PC-9 (cell line): ENCODE measurements around the gene ZNF341. TPM values are rescaled to one million over a fixed set of nuclear protein-coding genes. Genes with fewer than 3 reads are reported as not detected.

Source experiments
- BruUV-seq: library from RNA; stranded (reverse); fragments of 400-500 nt; replicated peaks from 2 replicates; lab custom pipeline; 2021; lab: Mats Ljungman, UMichigan
- CTCF ChIA-PET: fragments of 300-600 bp; sonication (Branson Sonifier 250); formaldehyde crosslinking; loops from one replicate; lab custom pipeline; 2022; ENCODE audit warnings: antibody characterized with exemption; lab: Charles Lee
- POLR2A ChIA-PET: fragments of 300-600 bp; sonication (Branson Sonifier 250); formaldehyde crosslinking; loops from one replicate; lab custom pipeline; 2022; ENCODE audit warnings: antibody characterized with exemption; ENCODE audit not compliant: unreplicated experiment; lab: Charles Lee
- DNase-seq, 2 experiments: peaks; one replicate each; pipeline versions ENCODE4 v3.0.0 to v3.0.0-alpha.2; 2015 to 2022; ENCODE audit warnings: mixed read lengths in 1 of 2
- H2AFZ ChIP-seq: fragments of 200-600 bp; sonication (generic); 2 replicates; pipeline ENCODE4 v1.8.1; 2017; ENCODE audit warnings: antibody characterized with exemption
- H3F3A ChIP-seq: fragments of 200-600 bp; sonication (generic); 2 replicates; pipeline ENCODE4 v1.8.1; 2017; ENCODE audit warnings: antibody characterized with exemption, mild to moderate bottlenecking, low read depth; ENCODE audit not compliant: insufficient read depth
- H3K27ac ChIP-seq: fragments of 200-600 bp; sonication (generic); 2 replicates; pipeline ENCODE4 v1.6.1; 2016; ENCODE audit warnings: mixed run types
- H3K27me3 ChIP-seq: fragments of 200-600 bp; sonication (generic); 2 replicates; pipeline ENCODE4 v1.6.1; 2016; ENCODE audit warnings: low read depth, mixed run types; ENCODE audit not compliant: insufficient read depth
- H3K36me3 ChIP-seq: fragments of 200-600 bp; sonication (generic); 2 replicates; pipeline ENCODE4 v1.6.1; 2016; ENCODE audit warnings: low read depth, mixed run types
- H3K4me1 ChIP-seq: fragments of 200-600 bp; sonication (generic); replicated peaks from 2 replicates; pipeline ENCODE4 v1.6.1; 2016; ENCODE audit warnings: mixed run types; ENCODE audit not compliant: insufficient read depth
- H3K4me2 ChIP-seq: fragments of 200-600 bp; sonication (generic); 2 replicates; pipeline ENCODE4 v1.6.1; 2017; ENCODE audit warnings: mixed run types
- H3K4me3 ChIP-seq: fragments of 200-600 bp; sonication (generic); 2 replicates; pipeline ENCODE4 v1.6.1; 2016; ENCODE audit warnings: mixed run types
- H3K79me2 ChIP-seq: fragments of 200-600 bp; sonication (generic); 2 replicates; pipeline ENCODE4 v1.6.1; 2017; ENCODE audit warnings: low read depth, mixed run types
- H3K9me2 ChIP-seq: fragments of 200-600 bp; sonication (generic); 2 replicates; pipeline ENCODE4 v1.8.1; 2017; ENCODE audit warnings: mild to moderate bottlenecking; ENCODE audit not compliant: insufficient read depth
- H3K9me3 ChIP-seq: fragments of 200-600 bp; sonication (generic); 2 replicates; pipeline ENCODE4 v1.8.1; 2016; ENCODE audit warnings: low read depth; ENCODE audit not compliant: insufficient read depth
- H4K20me1 ChIP-seq: fragments of 200-600 bp; sonication (generic); 2 replicates; pipeline ENCODE4 v1.8.1; 2017; ENCODE audit not compliant: insufficient read depth
- CTCF ChIP-seq: fragments of 200-600 bp; sonication (generic); conservative IDR thresholded peaks from 2 replicates; pipeline ENCODE4 v1.6.1; 2017; ENCODE audit warnings: mixed run types, antibody characterized with exemption, mild to moderate bottlenecking, moderate library complexity
- EZH2 ChIP-seq: fragments of 200-600 bp; sonication (generic); IDR thresholded peaks from 2 replicates; pipeline ENCODE4 v1.8.0; 2017; ENCODE audit warnings: antibody characterized with exemption, low read depth
- intact Hi-C: fragments of 100-400 bp; cut with micrococcal nuclease; formaldehyde crosslinking; loops from one replicate; pipeline ENCODE4 v1.10.0; 2022; ENCODE audit not compliant: unreplicated experiment
- total RNA-seq: library from RNA; stranded (reverse); gene quantifications from 2 replicates; pipeline ENCODE4 v1.2.3, GENCODE V29; 2021

The ZNF341 gene
- total RNA-seq, 1 experiment from 2014 or later = 5.6 TPM

DNA sequence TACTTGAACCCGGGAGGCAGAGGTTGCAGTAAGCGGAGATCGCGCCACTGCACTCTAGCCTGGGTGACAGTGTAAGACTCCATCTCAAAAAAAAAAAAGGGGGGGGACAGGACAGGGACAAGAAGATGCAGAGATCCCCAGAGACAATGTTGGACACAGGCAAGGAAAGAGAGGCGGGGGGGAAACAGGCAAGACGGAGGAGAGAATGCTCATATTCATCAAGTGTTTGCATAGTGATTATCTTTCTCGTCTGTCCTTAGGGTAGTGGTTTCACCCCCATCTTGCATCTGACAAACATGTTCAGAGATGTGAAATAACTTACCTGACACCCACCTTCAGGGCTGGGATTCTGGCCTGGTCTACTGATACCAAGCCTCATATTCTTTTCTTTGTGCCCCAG is 108.4 kb downstream of the ZNF341 start:
- TF ChIP-seq CTCF (no peak), EZH2 (no peak)
- H3K36me3 ChIP-seq = peaks cover 3% of the 10 kb centered on the region; the same call in 1 of the 2 replicates

DNA sequence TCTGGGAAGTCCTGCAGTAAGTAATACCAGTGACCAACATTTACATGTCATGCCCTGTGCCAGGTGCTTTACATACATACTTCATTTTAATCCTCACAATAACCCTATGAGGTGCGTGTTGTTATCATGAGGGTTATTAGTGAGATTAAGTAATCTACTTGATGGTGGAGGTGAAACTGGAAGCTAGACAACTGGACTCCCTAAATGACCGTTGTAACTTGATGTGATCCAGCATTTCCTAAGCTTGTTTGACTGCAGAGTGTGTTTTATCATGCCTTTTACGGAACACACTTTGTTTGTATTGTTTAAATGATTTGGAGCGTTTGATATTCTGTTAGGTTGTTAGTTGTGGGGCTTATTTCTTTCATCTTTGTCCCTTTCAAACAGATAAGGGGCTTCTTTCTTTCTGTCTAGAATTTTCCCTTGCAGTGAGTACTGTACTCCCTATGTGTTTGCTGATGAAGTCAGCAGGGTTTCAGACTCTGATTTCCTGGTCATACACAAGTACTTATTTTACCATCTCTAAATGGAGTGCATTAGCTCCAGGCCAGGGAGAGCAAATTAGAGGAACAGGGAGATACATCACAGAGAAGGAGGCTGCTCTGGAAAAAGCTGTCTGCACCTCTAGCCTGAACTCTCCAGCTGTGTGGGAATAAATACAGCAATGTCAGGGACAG is 109.1 kb downstream of the ZNF341 start:
- Histone ChIP-seq H3K9me3 (no peaks in the 10 kb centered on the region), H3K27me3 (no peaks in the 10 kb centered on the region), H4K20me1 (peaks cover 99% of the 10 kb centered on the region), H3F3A (peaks cover 4% of the 10 kb centered on the region; the same call in 1 of the 2 replicates), H2AFZ (no peak overlapping the region), H3K4me1 (peaks cover 29% of the 10 kb centered on the region), H3K79me2 (peaks cover 99% of the 10 kb centered on the region), H3K9me2 (no peaks in the 10 kb centered on the region), H3K36me3 (peaks cover 3% of the 10 kb centered on the region; the same call in 1 of the 2 replicates), H3K4me3 (no peak overlapping the region), H3K27ac (no peak overlapping the region), H3K4me2 (no peak overlapping the region)
- no TSS peak for BruUV-seq
- intact Hi-C loops = no loop called here
- POLR2A ChIA-PET = no interaction called here
- CTCF ChIA-PET = no interaction called here
- no peak for TF ChIP-seq EZH2
- no peak for TF ChIP-seq CTCF
- no peak for DNase-seq

More for the DNA sequence above, 108.4 kb downstream of the ZNF341 start:
- H3K27me3 ChIP-seq = no peaks in the 10 kb centered on the region
- peaks cover 29% of the 10 kb centered on the region for H3K4me1 ChIP-seq
- no peak overlapping the region for H3K4me2 ChIP-seq
- BruUV-seq = no TSS peak
- no peak overlapping the region for H3K4me3 ChIP-seq
- H4K20me1 ChIP-seq = peaks cover 99% of the 10 kb centered on the region
- H2AFZ ChIP-seq = no peak overlapping the region
- H3F3A ChIP-seq = peaks cover 4% of the 10 kb centered on the region; the same call in 1 of the 2 replicates
- no peak overlapping the region for H3K27ac ChIP-seq
- no peaks in the 10 kb centered on the region for H3K9me3 ChIP-seq
- no peak for DNase-seq
- intact Hi-C loops = no loop called here
- ChIA-PET CTCF (no interaction called here), POLR2A (no interaction called here)
- H3K9me2 ChIP-seq = no peaks in the 10 kb centered on the region
- peaks cover 99% of the 10 kb centered on the region for H3K79me2 ChIP-seq

DNA sequence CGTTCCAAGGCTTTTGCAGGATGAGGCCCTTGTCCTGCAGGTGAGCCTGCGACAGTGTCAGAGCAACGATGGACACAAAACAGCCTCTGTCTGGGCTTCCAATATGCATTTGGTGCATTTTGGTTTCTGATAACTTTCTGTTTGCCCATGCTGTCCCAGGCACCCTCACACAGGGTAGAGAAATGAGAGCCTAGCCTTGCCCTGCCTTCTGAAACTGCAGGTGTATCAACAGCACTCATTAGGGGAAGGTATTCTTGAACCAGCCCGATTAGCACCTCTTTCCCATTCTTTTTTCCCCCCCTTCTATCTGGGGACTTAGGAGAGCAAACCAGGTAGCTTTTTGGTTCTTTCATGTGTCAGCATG is 109.6 kb downstream of the ZNF341 start:
- BruUV-seq = no TSS peak
- POLR2A ChIA-PET = no interaction called here
- intact Hi-C loops = no loop called here
- Histone ChIP-seq H3F3A (peaks cover 5% of the 10 kb centered on the region; the same call in 1 of the 2 replicates), H2AFZ (no peak overlapping the region), H3K27ac (no peak overlapping the region), H3K4me3 (no peak overlapping the region), H3K79me2 (peaks cover 99% of the 10 kb centered on the region), H3K27me3 (no peaks in the 10 kb centered on the region), H3K9me2 (no peaks in the 10 kb centered on the region), H3K36me3 (peaks cover 3% of the 10 kb centered on the region; the same call in 1 of the 2 replicates), H3K4me2 (no peak overlapping the region), H3K9me3 (no peaks in the 10 kb centered on the region), H3K4me1 (peaks cover 29% of the 10 kb centered on the region), H4K20me1 (peaks cover 99% of the 10 kb centered on the region)
- TF ChIP-seq EZH2 (no peak), CTCF (no peak)
- DNase-seq = no peak
- CTCF ChIA-PET = no interaction called here

Other genes starting within 250 kb of the ZNF341 start
- 20.0 and 22.7 TPM in 2 replicates for gene CBFA2T2, start 241.9 kb upstream of the ZNF341 start, total RNA-seq
- gene C20orf144, start 69.7 kb upstream of the ZNF341 start, total RNA-seq = 0.18 and 0.20 TPM in 2 replicates
- 0.85 and 1.0 TPM in 2 replicates for gene ACTL10, start 65.1 kb upstream of the ZNF341 start, total RNA-seq
- gene NECAB3, start 57.6 kb upstream of the ZNF341 start, total RNA-seq = 72.1 and 77.7 TPM in 2 replicates
- 31.5 and 31.6 TPM in 2 replicates for gene E2F1, start 45.6 kb upstream of the ZNF341 start, total RNA-seq
- 12.2 and 19.1 TPM in 2 replicates for gene PXMP4, start 11.7 kb upstream of the ZNF341 start, total RNA-seq
- 176 and 180 TPM in 2 replicates for gene CHMP4B, start 79.4 kb downstream of the ZNF341 start, total RNA-seq